ENCODE data around the gene SART3.

GRCh38 chr12:108606492-108606891 is 45.5 kb upstream of the SART3 start:
- no peak for TF ChIP-seq CTCF (conservative IDR thresholded peaks at IDR 0.05)
- no peak for TF ChIP-seq ZFX (IDR thresholded peaks at IDR 0.05)

All from C4-2B (cell line).